SK-N-SH treated with all-trans-retinoic acid at 6 μM for 48 hours (cell line): ENCODE data around the gene CBFB.
A peak's percentile ranks its signal among the peaks of the same experiment; 100 is the strongest.

Source experiments
- ATAC-seq: fragments of 200-7000 bp; cut with Tn5 transposase; 3 replicates; pipeline ENCODE4 v1.9.1; 2020; ENCODE audit warnings: mild to moderate bottlenecking, moderate library complexity
- ARNTL ChIP-seq: fragments of 450-650 bp; formaldehyde crosslinking; IDR thresholded peaks from 2 replicates; pipeline ENCODE4 v1.5.0; 2020; ENCODE audit warnings: low read depth, mild to moderate bottlenecking, moderate library complexity, borderline replicate concordance
- CSDC2 ChIP-seq: fragments of 250-450 bp; sonication (Bioruptor Pico); IDR thresholded peaks from 2 replicates; pipeline ENCODE4 v1.5.0; 2020; ENCODE audit warnings: mild to moderate bottlenecking, moderate library complexity
- ESRRG ChIP-seq: fragments of 250-450 bp; sonication (Bioruptor Pico); IDR thresholded peaks from 2 replicates; pipeline ENCODE4 v1.6.1; 2021; ENCODE audit warnings: mild to moderate bottlenecking
- GLIS3 ChIP-seq: fragments of 250-450 bp; sonication (Bioruptor Pico); IDR thresholded peaks from 2 replicates; pipeline ENCODE4 v1.5.0; 2020; ENCODE audit warnings: mild to moderate bottlenecking, moderate library complexity
- ISL1 ChIP-seq: fragments of 250-450 bp; sonication (Bioruptor Pico); IDR thresholded peaks from 2 replicates; pipeline ENCODE4 v2.1.2; 2022; ENCODE audit warnings: mild to moderate bottlenecking, moderate library complexity
- OSR1 ChIP-seq: fragments of 250-450 bp; sonication (Bioruptor Pico); IDR thresholded peaks from 2 replicates; pipeline ENCODE4 v1.8.0; 2022; ENCODE audit warnings: moderate library complexity, mild to moderate bottlenecking, inconsistent platforms
- PPARA ChIP-seq: fragments of 250-450 bp; sonication (Bioruptor Pico); IDR thresholded peaks from 2 replicates; pipeline ENCODE4 v1.5.0; 2020; ENCODE audit warnings: mild to moderate bottlenecking, borderline replicate concordance
- RARB ChIP-seq: fragments of 250-450 bp; sonication (Bioruptor Pico); IDR thresholded peaks from 2 replicates; pipeline ENCODE4 v1.8.0; 2021; ENCODE audit warnings: mild to moderate bottlenecking, moderate library complexity
- SNAI2 ChIP-seq: fragments of 250-450 bp; sonication (Bioruptor Pico); IDR thresholded peaks from 2 replicates; pipeline ENCODE4 v1.5.0; 2020; ENCODE audit warnings: mild to moderate bottlenecking, moderate library complexity
- TCF4 ChIP-seq: fragments of 250-450 bp; sonication (Bioruptor Pico); IDR thresholded peaks from 2 replicates; pipeline ENCODE4 v1.8.0; 2021; ENCODE audit warnings: mild to moderate bottlenecking, moderate library complexity, borderline replicate concordance
- TOX ChIP-seq: fragments of 250-450 bp; sonication (Bioruptor Pico); IDR thresholded peaks from 2 replicates; pipeline ENCODE4 v1.8.0; 2021; ENCODE audit warnings: mild to moderate bottlenecking, moderate library complexity, borderline replicate concordance
- ZC3H10 ChIP-seq: fragments of 250-450 bp; sonication (Bioruptor Pico); IDR thresholded peaks from 2 replicates; pipeline ENCODE4 v1.5.1; 2021; ENCODE audit warnings: mild to moderate bottlenecking, moderate library complexity
- ZFP3 ChIP-seq: fragments of 250-450 bp; sonication (Bioruptor Pico); IDR thresholded peaks from 2 replicates; pipeline ENCODE4 v1.5.0; 2020; ENCODE audit warnings: mild to moderate bottlenecking, moderate library complexity
- ZNF565 ChIP-seq: fragments of 450-650 bp; formaldehyde crosslinking; conservative IDR thresholded peaks from 2 replicates; pipeline ENCODE4 v1.5.0; 2020; ENCODE audit warnings: low read depth, mild to moderate bottlenecking, moderate library complexity
- ZNF70 ChIP-seq: fragments of 450-650 bp; formaldehyde crosslinking; IDR thresholded peaks from 2 replicates; pipeline ENCODE4 v1.5.0; 2020; ENCODE audit warnings: mild to moderate bottlenecking, moderate library complexity
- ZNF8 ChIP-seq: fragments of 450-650 bp; formaldehyde crosslinking; IDR thresholded peaks from 2 replicates; pipeline ENCODE4 v1.5.0; 2020; ENCODE audit warnings: mild to moderate bottlenecking, moderate library complexity
- TF ChIP-seq, protein P1 (sequence below): fragments of 250-450 bp; sonication (Bioruptor Pico); IDR thresholded peaks from 2 replicates; pipeline ENCODE4 v1.8.0; 2021; ENCODE audit warnings: low read depth, mild to moderate bottlenecking, moderate library complexity, borderline replicate concordance
- TF ChIP-seq, protein P2 (sequence below): fragments of 250-450 bp; sonication (Bioruptor Pico); IDR thresholded peaks from 2 replicates; pipeline ENCODE4 v1.5.1; 2020; ENCODE audit warnings: low read depth, mild to moderate bottlenecking, moderate library complexity
- TF ChIP-seq, protein P3 (sequence below): fragments of 250-450 bp; sonication (Bioruptor Pico); IDR thresholded peaks from 2 replicates; pipeline ENCODE4 v1.5.1; 2021; ENCODE audit warnings: mild to moderate bottlenecking, moderate library complexity
- TF ChIP-seq, protein P4 (sequence below): fragments of 250-450 bp; sonication (Bioruptor Pico); IDR thresholded peaks from 2 replicates; pipeline ENCODE4 v1.5.0; 2020; ENCODE audit warnings: mild to moderate bottlenecking, moderate library complexity
- TF ChIP-seq, protein P5 (sequence below): fragments of 250-450 bp; sonication (Bioruptor Pico); IDR thresholded peaks from 2 replicates; pipeline ENCODE4 v1.8.0; 2020; ENCODE audit warnings: mild to moderate bottlenecking, moderate library complexity, borderline replicate concordance

CBFB gene

DNA sequence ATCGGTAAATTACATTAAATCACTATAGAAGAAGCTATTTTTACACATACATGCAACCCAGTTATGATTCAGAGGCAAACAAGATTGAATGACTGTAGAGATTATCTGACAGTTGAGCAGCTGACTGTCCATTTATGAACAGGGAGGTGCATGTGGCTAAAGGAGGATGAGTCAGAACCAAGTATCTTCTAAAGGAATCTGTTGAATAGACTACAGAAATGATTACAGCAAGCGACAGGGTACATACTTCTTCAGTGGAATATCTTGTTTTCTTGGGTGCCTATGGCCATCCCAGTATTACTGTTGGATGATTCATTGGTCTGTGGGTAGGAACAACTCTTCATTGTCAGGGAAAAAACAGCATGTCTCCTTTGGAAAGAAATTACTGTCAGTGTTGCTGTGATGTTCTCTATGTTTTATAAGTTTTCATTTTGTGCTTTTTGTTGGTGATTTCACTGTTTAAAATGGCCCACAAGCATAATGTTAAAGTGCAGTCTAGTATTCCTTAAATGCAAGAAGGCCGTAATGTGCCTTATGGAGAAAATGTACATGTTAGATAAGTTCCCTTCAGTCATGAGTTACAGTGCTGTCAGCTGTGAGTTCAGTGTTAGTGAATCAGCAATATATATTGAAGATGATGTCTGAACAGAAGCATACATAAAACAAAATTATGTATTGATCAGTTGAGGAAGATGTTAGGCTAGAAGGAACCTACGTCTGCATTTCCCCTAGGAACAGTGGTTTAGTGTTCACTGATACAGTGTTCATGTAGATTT, 27.0 kb downstream of the CBFB start:
- TF ChIP-seq ISL1 (CRISPR knock-in tag) (peak; percentile 53), ZNF565 (CRISPR knock-in tag) (no peak), TOX (CRISPR knock-in tag) (peak; percentile 35; the same call in 1 of the 2 replicates), ZNF8 (no peak), SNAI2 (no peak), ZC3H10 (CRISPR knock-in tag) (0 out of 2 replicates have a peak, but pooled peaks have one; percentile 36)
- TF ChIP-seq, protein P1, sequence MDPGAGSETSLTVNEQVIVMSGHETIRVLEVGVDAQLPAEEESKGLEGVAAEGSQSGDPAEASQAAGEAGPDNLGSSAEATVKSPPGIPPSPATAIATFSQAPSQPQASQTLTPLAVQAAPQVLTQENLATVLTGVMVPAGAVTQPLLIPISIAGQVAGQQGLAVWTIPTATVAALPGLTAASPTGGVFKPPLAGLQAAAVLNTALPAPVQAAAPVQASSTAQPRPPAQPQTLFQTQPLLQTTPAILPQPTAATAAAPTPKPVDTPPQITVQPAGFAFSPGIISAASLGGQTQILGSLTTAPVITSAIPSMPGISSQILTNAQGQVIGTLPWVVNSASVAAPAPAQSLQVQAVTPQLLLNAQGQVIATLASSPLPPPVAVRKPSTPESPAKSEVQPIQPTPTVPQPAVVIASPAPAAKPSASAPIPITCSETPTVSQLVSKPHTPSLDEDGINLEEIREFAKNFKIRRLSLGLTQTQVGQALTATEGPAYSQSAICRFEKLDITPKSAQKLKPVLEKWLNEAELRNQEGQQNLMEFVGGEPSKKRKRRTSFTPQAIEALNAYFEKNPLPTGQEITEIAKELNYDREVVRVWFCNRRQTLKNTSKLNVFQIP (CRISPR knock-in tag) = 0 out of 2 replicates have a peak, but pooled peaks have one; percentile 15
- peak; percentile 99 for ATAC-seq

DNA sequence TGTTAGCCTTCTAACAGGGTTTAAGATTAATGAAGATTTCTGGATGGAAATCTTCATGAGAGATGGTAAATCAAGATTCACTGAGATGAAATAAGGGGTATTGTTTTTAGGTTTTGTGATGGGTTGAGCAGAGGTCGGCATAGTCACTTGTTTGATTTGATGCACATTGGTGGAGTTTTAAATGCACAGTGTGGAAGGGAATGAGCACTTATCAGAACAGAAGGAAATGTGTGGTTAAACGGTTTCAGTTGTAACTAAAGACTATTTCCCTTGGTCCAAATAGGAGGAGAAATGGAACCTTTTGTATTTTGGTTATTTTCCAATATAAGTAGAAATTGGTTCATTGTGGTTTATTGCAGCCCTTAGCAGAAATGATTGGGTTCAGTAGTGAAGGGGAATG, 34.1 kb downstream of the CBFB start:
- TF ChIP-seq RARB (no peak), OSR1 (CRISPR knock-in tag) (no peak), ZNF8 (no peak), ISL1 (CRISPR knock-in tag) (no peak), TCF4 (CRISPR knock-in tag) (no peak), ZFP3 (CRISPR knock-in tag) (no peak)
- TF ChIP-seq, protein P1 (CRISPR knock-in tag) = no peak
- TF ChIP-seq, protein P2, sequence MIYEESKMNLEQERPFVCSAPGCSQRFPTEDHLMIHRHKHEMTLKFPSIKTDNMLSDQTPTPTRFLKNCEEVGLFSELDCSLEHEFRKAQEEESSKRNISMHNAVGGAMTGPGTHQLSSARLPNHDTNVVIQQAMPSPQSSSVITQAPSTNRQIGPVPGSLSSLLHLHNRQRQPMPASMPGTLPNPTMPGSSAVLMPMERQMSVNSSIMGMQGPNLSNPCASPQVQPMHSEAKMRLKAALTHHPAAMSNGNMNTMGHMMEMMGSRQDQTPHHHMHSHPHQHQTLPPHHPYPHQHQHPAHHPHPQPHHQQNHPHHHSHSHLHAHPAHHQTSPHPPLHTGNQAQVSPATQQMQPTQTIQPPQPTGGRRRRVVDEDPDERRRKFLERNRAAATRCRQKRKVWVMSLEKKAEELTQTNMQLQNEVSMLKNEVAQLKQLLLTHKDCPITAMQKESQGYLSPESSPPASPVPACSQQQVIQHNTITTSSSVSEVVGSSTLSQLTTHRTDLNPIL = no peak
- ATAC-seq = no peak

DNA sequence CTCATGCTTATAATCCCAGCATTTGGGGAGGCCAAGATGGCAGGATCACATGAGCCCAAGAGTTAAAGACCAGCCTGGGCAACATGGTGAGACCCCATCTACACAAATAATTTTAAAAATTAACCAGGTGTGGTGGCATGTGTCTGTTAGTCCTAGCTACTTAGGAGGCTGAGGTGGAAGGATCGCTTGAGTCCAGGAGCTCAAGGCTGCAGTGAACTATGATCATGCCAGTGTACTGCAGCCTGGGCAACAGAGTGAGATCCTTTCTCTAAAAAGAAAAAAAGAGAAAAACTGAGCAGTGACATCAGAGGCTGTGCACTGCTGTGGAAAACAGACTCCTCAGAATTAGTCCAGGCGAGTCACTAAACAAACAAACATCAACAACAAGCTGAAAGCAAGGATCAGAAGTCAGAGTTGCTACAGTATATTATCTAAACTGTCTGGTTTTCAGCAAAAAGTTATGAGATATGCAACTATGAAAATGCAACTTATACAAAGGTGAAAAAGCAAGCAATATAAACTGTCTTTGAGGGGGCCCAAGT, 39.3 kb downstream of the CBFB start:
- TF ChIP-seq TCF4 (CRISPR knock-in tag) = no peak
- TF ChIP-seq OSR1 (CRISPR knock-in tag) = no peak
- TF ChIP-seq, protein P3, sequence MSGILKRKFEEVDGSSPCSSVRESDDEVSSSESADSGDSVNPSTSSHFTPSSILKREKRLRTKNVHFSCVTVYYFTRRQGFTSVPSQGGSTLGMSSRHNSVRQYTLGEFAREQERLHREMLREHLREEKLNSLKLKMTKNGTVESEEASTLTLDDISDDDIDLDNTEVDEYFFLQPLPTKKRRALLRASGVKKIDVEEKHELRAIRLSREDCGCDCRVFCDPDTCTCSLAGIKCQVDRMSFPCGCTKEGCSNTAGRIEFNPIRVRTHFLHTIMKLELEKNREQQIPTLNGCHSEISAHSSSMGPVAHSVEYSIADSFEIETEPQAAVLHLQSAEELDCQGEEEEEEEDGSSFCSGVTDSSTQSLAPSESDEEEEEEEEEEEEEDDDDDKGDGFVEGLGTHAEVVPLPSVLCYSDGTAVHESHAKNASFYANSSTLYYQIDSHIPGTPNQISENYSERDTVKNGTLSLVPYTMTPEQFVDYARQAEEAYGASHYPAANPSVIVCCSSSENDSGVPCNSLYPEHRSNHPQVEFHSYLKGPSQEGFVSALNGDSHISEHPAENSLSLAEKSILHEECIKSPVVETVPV (CRISPR knock-in tag) = no peak
- no peak for TF ChIP-seq ISL1 (CRISPR knock-in tag)
- TF ChIP-seq ARNTL (CRISPR knock-in tag) = no peak
- no peak for TF ChIP-seq ZC3H10 (CRISPR knock-in tag)
- no peak for TF ChIP-seq ZNF8
- no peak for TF ChIP-seq GLIS3
- TF ChIP-seq ZNF70 = no peak
- no peak for TF ChIP-seq SNAI2
- TF ChIP-seq, protein P4, sequence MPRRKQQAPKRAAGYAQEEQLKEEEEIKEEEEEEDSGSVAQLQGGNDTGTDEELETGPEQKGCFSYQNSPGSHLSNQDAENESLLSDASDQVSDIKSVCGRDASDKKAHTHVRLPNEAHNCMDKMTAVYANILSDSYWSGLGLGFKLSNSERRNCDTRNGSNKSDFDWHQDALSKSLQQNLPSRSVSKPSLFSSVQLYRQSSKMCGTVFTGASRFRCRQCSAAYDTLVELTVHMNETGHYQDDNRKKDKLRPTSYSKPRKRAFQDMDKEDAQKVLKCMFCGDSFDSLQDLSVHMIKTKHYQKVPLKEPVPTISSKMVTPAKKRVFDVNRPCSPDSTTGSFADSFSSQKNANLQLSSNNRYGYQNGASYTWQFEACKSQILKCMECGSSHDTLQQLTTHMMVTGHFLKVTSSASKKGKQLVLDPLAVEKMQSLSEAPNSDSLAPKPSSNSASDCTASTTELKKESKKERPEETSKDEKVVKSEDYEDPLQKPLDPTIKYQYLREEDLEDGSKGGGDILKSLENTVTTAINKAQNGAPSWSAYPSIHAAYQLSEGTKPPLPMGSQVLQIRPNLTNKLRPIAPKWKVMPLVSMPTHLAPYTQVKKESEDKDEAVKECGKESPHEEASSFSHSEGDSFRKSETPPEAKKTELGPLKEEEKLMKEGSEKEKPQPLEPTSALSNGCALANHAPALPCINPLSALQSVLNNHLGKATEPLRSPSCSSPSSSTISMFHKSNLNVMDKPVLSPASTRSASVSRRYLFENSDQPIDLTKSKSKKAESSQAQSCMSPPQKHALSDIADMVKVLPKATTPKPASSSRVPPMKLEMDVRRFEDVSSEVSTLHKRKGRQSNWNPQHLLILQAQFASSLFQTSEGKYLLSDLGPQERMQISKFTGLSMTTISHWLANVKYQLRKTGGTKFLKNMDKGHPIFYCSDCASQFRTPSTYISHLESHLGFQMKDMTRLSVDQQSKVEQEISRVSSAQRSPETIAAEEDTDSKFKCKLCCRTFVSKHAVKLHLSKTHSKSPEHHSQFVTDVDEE = no peak
- no peak for TF ChIP-seq CSDC2 (CRISPR knock-in tag)
- TF ChIP-seq, protein P5, sequence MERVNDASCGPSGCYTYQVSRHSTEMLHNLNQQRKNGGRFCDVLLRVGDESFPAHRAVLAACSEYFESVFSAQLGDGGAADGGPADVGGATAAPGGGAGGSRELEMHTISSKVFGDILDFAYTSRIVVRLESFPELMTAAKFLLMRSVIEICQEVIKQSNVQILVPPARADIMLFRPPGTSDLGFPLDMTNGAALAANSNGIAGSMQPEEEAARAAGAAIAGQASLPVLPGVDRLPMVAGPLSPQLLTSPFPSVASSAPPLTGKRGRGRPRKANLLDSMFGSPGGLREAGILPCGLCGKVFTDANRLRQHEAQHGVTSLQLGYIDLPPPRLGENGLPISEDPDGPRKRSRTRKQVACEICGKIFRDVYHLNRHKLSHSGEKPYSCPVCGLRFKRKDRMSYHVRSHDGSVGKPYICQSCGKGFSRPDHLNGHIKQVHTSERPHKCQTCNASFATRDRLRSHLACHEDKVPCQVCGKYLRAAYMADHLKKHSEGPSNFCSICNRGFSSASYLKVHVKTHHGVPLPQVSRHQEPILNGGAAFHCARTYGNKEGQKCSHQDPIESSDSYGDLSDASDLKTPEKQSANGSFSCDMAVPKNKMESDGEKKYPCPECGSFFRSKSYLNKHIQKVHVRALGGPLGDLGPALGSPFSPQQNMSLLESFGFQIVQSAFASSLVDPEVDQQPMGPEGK (CRISPR knock-in tag) = no peak
- TF ChIP-seq ESRRG (CRISPR knock-in tag) = no peak
- TF ChIP-seq ZFP3 (CRISPR knock-in tag) = no peak
- TF ChIP-seq PPARA (CRISPR knock-in tag) = no peak
- TF ChIP-seq ZNF565 (CRISPR knock-in tag) = no peak
- TF ChIP-seq, protein P2 = no peak
- no peak for ATAC-seq
